Stomach smooth muscle (tissue), 2 donors: Measurements from ENCODE around the gene MYO3B.

ENCODE experiments used
- H3K27ac ChIP-seq: one replicate; pipeline ENCODE4 v1.7.0; 2013; ENCODE audit warnings: mild to moderate bottlenecking, low read length, inconsistent platforms
- H3K27me3 ChIP-seq, 2 donors: one replicate each; pipeline ENCODE4 v1.7.0; 2013; ENCODE audit warnings: low read length in 2 of 2; ENCODE audit not compliant: insufficient read depth in 2 of 2, control insufficient read depth in 1 of 2
- H3K36me3 ChIP-seq, 2 donors: one replicate each; pipeline ENCODE4 v1.7.0; 2013; ENCODE audit warnings: low read length in 2 of 2; ENCODE audit not compliant: control insufficient read depth in 2 of 2, insufficient read depth in 2 of 2
- H3K4me1 ChIP-seq: one replicate; pipeline ENCODE4 v1.7.0; 2013; ENCODE audit warnings: low read length; ENCODE audit not compliant: control insufficient read depth, insufficient read depth
- H3K4me3 ChIP-seq, 2 donors: one replicate each; pipeline ENCODE4 v1.7.0; 2013; ENCODE audit warnings: low read length in 2 of 2
- H3K9ac ChIP-seq, 2 donors: one replicate each; pipeline ENCODE4 v1.7.0; 2013; ENCODE audit warnings: low read length in 2 of 2, mild to moderate bottlenecking in 1 of 2
- H3K9me3 ChIP-seq, 2 donors: one replicate each; pipeline ENCODE4 v1.7.0; 2013; ENCODE audit warnings: low read length in 2 of 2; ENCODE audit not compliant: control insufficient read depth in 2 of 2
- donor health status: healthy.
- donor health status: Pancreatic carcinoma.

Gene MYO3B

DNA sequence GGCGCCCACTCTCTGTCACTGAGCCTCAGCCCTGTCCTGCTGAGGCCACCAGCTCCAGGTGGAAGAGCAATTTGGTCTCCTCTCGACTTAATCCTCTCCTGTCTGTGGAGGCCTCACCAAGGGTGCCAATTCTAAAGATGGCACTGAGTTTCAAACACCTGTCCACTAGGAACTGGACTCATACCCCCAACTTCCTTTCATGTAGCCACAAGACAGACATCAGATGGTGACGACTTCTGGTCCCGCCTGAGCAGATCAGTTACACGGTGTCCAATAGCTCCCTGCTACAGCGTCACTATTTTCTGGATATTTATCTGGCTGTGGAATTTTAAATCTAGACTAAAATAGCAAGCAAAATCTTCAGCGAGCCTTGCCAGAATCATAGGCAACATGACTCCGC is 512.7 kb downstream of the MYO3B start:
- no peaks in the 10 kb centered on the region for H3K36me3 ChIP-seq
- no peaks in the 10 kb centered on the region for H3K9me3 ChIP-seq
- no peak overlapping the region for H3K27ac ChIP-seq

DNA sequence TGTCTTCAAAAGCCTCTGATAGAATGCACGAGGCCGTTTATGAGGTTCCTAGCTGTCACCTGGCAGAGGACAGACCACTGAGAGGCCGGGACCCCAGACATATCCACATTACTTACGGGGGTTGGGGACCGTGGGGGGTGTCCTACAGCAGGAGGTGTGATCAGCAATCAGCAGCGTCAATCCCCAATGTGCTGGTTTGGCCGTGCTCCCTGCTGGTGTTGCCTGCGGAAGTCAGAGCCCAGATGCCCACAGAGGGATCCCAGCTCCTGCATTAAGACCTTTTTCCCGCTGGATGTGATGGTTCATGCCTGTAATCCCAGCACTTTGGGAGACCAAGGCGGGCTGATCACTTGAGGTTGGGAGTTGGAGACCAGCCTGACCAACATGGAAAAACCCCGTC is 516.4 kb downstream of the MYO3B start:
- H3K27me3 ChIP-seq, result no peaks in the 10 kb centered on the region
- H3K9ac ChIP-seq, result no peak overlapping the region
- H3K27ac ChIP-seq, result no peak overlapping the region
- peaks cover 2% of the 10 kb centered on the region for H3K4me1 ChIP-seq
- no peak overlapping the region for H3K4me3 ChIP-seq
- H3K36me3 ChIP-seq, result no peaks in the 10 kb centered on the region
- H3K9me3 ChIP-seq, result no peaks in the 10 kb centered on the region

More for the DNA sequence above, 512.7 kb downstream of the MYO3B start:
- H3K4me1 ChIP-seq, result peaks cover 2% of the 10 kb centered on the region
- H3K9ac ChIP-seq, result no peak overlapping the region
- H3K27me3 ChIP-seq, result peaks cover 0 to under 1% of the 10 kb centered on the region in 2 donors
- no peak overlapping the region for H3K4me3 ChIP-seq

DNA sequence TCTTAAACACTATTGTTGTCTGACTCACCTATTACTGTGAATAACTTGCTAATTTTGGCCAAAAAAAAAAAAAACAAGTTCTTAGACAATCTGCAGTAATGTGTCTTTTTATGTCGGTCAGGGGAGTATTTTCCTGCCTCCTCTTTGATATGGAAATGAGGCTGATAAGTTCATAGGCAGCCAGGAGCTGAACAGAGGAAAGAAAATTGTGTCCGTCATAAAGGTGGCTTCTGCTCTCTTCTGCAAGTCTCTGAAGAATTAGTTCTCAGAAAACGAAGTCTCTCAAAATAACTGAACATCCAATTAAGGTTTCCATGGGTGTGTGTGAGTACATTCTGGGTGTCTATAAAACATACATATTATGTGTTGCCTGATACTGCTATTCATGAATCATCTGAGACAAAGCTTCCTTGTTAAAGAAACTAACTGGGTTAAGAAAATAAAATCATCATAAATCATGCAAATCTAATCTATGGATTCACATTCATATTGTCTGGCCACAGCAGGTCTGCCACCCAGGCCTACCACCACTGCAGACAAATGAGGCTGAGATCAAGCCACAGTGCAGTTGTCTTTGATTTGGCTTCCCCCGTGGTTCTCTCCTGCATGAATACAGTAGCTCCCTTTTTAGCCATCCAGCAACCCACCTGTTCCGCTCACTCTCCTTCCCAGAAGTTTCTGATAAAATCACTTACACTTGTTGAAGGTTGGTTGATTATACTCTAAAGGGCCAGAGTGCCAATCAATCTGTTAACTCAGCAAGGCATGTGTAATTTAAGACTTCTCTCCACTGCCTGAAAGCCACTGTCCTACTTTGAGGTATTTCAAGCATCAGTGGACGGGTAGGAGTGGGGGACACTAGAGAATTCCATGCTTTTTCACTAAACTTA is 517.8 kb downstream of the MYO3B start:
- Histone ChIP-seq H3K9ac (no peak overlapping the region), H3K4me3 (no peak overlapping the region), H3K27me3 (no peaks in the 10 kb centered on the region), H3K9me3 (no peaks in the 10 kb centered on the region), H3K27ac (no peak overlapping the region), H3K36me3 (no peaks in the 10 kb centered on the region), H3K4me1 (peaks cover 2% of the 10 kb centered on the region)

DNA sequence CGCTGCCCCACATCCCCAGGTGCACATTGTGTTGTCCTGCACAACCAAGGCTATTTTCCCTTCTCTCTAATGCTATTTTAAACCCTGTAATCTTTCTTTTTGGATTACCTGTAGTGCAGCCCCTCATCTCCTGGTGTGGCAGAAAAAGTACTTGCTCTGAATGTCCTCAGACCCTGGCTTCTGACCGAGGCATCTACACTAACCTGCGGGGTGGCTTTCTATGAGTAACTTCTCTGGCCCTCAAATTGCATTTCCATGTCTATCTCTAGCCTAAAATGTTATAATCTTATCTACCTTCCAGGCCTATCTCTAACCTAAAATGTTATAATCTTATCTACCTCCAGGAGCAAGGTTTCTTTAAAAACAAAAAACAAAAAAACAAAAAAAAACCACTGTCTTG is 519.0 kb downstream of the MYO3B start:
- H3K27ac ChIP-seq, result no peak overlapping the region

DNA sequence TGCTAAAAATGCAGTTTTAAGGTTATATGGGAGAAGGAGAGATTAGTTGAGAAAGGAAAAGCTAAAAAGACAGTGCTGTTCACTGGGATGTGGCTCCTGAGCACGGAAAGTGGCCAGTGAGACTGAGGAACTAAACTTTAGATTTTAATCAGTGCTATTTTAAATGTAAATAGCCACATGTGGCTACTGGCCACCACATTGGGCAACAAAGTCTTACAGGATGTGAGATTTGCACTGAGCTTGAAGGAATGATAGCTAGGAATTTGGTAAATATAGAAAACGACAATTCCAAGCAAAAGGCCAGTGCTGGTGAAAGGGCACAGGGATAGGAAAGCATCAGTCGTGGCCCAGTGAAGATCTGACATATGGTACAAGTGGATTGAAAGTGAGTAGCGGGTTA is 523.1 kb downstream of the MYO3B start:
- Histone ChIP-seq H3K36me3 (no peaks in the 10 kb centered on the region), H3K4me3 (no peak overlapping the region), H3K9ac (no peak overlapping the region), H3K4me1 (no peaks in the 10 kb centered on the region), H3K27me3 (peaks cover 0 to 3% of the 10 kb centered on the region in 2 donors), H3K9me3 (peaks cover 0 to 6% of the 10 kb centered on the region in 2 donors), H3K27ac (no peak overlapping the region)

More for the DNA sequence above, 519.0 kb downstream of the MYO3B start:
- H3K9ac ChIP-seq, result no peak overlapping the region
- H3K4me1 ChIP-seq, result peaks cover 2% of the 10 kb centered on the region
- no peaks in the 10 kb centered on the region for H3K27me3 ChIP-seq
- no peaks in the 10 kb centered on the region for H3K36me3 ChIP-seq
- H3K4me3 ChIP-seq, result no peak overlapping the region
- H3K9me3 ChIP-seq, result no peaks in the 10 kb centered on the region

DNA sequence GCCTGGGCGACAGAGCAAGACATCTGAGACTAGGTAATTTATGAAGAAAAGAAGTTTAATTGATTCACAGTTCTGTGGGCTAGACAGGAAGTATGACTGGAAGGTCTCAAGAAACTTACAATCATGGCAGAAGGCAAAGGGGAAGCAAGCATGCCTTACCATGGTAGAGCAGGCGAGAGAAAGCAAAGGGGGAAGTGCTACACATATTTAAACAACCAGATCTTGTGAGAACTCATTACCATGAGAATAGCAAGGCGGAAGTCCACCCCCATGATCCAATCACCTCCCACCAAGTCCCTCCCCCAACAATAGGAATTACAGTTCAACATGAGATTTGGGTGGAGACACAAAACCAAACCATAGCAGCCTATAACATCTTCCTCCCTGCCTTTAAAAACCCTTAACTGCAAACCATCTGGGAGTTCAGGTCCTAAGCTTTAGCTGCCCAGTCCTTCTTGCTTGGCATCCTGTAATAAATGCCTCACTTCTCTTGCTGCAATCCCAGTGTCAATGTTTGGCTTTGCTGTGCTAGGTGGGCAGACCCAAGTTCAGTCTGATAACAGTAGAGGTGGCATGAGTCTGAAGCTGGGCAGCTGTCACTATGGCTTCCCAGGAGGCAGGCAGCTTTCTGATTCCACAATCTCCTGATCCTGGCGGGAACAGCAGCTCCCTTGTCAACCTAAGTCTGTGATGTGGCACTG is 526.0 kb downstream of the MYO3B start:
- H3K36me3 ChIP-seq, result no peaks in the 10 kb centered on the region
- H3K4me3 ChIP-seq, result no peak overlapping the region
- H3K9ac ChIP-seq, result no peak overlapping the region
- peaks cover 0 to 6% of the 10 kb centered on the region in 2 donors for H3K9me3 ChIP-seq
- peaks cover 3 to 4% of the 10 kb centered on the region in 2 donors for H3K27me3 ChIP-seq
- H3K27ac ChIP-seq, result no peak overlapping the region
- no peaks in the 10 kb centered on the region for H3K4me1 ChIP-seq
